Activated T-cell treated with anti-CD3 and anti-CD28 coated beads for 1 hour (primary cell): Measurements from ENCODE around the gene RNMT.

Source experiments
- DNase-seq: peaks from one replicate; pipeline ENCODE4 v3.0.0-alpha.2; 2020; ENCODE audit warnings: low read depth

RNMT gene

GRCh38 chr18:13811993-13812392 is 85.5 kb downstream of the RNMT start:
- no peak for DNase-seq

- DNase-seq, result peak; percentile 33
Measured at GRCh38 chr18:13813271-13813849, 86.9 kb downstream of the RNMT start.
